Measurements from ENCODE around the gene KLF4.
"Not testable (repeated sequence)": the region's sequence is repeated elsewhere in the genome, so short reads cannot be mapped to it uniquely, and the experiment has no call there.

KLF4 gene

DNA sequence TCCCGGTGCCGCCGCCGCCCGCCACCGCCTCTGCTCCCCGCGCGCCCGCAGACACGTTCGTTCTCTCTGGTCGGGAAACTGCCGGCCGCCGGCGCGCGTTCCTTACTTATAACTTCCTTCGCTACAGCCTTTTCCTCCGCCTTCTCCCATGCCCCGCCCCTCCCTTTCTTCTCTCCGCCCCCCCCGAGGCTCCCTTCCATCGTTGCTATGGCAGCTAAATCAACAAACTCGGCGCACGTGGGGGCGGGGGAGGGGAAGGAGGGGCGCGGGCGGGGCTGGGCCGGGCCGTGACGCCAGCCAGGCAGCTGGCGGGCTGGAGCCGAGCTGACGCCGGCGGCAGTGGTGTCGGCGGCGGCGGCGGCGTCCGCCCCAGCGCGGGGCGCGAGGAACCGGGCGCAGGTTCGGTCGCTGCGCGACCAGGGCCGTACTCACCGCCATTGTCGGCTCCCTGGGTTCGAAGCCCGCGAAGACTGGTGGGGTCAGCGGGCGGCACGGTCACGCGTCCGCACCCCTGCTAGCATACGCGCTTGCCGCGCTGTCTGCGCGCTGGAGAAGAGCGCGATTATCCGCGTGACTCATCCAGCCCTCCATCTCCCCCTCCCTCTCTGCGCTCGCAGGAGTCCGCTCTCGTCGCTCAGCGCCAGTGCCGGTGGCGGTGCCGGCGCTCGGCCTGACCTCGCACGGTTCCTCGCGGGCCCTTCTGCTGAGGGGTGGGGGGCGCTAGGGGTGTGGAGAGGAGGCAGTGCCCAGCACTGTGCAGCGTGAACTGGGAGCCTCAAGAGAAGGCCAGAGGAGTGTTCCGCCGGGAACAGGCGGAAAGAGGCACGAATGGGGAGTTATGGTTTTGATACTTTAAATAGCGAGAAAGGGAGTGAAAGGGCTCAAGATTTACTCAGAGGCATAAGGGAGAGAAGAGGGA, at the start of gene KLF4:
Gene KLF4 (minus strand): TSS at position 83 of the 919 bp plus-strand sequence. CDS start 597 bp downstream, outside the sequence.
- DNase-seq (ENCODE audit: low read depth, low spot score), result peak; percentile 96

DNA sequence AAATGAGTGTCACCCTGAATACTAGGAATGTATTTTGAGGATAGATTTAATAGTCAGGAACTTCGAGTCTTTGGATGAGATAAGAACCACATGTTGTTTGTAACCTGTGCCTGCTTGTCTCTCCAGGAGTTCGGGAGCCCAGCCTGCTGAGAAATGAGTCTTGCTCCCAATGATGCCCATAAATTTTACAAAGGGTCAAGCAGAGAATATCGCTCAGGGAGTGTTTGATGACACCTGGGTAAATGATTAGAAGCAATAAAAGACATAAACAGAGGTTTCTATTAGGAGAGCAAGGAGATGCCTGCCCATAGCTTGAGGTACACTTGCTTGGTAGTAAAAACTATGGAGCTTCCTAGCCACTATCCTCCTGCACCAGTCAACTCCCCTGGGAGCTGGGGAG, 46.9 kb upstream of the KLF4 start:
- DNase-seq (ENCODE audit: low read depth, low spot score), result no peak

DNA sequence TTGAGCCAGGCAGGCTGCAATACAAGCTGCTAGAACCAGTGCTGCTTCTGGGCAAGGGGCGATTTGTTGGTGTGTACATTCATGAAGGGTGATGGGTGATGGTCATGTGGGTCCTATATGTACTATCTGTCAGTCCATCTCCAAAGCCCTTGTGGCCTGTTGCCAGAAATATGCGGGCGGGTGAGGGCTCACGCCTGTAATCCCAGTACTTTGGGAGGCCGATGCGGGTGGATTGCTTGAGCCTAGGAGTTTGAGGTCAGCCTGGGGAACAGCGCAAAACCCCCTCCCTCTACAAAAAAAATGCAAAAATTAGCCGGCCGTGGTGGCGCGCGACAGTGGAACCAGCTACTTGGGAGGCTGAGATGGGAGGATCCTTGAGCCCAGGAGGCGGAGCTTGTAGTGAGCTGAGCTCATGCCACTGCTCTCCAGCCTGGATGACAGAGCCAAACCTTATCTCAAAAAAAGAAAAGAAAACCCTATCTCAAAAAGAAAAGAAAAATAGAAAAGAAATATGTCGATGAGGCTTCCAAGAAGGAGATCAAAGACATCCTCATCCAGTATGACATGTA, 45.0 kb upstream of the KLF4 start:
- no peak for DNase-seq (ENCODE audit: low read depth, low spot score)

DNA sequence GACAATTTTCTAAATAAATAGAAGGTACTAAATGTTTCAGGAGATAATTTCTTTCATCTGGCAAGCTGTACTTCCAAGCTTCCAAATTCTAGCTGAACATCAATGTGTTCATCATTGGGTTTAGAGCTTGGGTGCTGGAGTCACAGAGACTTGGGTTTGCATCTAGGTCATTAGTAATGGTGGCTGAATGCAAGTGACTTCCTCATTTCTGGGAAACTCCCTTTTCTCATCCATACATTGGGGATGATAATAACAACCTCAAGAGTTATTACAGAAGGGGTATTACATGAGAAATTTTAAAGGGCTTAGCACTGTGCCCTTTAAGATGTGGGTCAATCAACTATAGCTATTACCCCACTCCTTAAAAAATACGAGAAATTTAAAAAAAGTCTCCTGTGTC, 41.1 kb upstream of the KLF4 start:
- no peak for DNase-seq (ENCODE audit: low read depth, low spot score)

DNA sequence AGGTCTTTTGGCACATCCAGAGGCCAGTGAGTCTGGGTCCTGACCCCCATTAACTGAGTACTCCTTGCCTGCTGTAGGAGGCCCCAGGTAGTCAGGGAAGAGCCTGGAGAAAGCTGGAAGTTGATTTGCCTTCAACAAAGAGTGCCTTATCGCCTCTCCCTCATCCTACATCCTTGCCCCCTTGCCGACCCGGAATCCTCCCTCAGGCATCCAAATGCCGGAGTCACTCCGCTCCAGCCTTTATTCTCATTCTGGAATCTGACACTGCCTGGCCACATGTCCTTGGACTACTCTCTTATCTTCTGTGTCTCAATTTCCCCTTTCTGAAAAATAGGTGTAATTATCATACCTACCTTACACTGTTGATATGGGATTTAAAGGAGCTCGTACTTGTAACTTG, 39.1 kb upstream of the KLF4 start:
- no peak for DNase-seq (ENCODE audit: low read depth, low spot score)

DNA sequence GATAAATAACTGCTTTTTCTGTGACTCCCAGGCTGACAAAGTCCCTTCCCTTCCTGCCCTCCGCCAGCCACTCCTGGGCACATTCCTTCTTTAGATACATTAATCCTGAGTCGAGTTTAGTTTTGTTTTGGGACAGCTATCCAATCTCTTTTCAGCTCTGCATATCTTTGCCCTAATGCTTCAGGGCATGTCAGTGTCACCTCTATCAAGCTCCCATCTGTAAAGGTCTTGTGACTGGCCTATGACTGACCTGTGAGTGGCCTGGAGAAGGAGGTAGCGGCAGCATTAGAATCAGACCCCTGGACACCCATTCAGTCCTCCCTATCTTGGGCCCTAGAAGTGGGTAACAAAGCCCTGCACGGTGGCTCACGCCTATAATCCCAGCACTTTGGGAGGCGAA, 34.0 kb upstream of the KLF4 start:
- no peak for DNase-seq (ENCODE audit: low read depth, low spot score)

DNA sequence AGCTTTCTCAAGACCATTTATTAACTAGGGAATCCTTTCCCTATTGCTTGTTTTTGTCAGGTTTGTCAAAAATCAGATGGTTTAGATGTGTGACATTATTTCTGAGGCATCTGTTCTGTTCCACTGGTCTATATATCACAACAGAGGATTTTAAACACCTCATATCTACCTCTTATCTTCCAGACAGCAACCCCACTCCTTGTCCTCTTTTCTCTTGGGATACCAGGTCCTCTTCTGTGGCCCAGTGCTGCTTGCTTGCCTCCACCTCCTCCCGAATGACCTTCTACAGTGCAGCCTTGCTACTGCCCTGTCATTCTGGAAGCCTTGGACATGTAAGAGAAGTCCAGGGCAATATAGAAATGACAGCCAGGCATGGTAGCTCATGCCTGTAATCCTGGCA, 30.6 kb upstream of the KLF4 start:
- no peak for DNase-seq (ENCODE audit: low read depth, low spot score)

DNA sequence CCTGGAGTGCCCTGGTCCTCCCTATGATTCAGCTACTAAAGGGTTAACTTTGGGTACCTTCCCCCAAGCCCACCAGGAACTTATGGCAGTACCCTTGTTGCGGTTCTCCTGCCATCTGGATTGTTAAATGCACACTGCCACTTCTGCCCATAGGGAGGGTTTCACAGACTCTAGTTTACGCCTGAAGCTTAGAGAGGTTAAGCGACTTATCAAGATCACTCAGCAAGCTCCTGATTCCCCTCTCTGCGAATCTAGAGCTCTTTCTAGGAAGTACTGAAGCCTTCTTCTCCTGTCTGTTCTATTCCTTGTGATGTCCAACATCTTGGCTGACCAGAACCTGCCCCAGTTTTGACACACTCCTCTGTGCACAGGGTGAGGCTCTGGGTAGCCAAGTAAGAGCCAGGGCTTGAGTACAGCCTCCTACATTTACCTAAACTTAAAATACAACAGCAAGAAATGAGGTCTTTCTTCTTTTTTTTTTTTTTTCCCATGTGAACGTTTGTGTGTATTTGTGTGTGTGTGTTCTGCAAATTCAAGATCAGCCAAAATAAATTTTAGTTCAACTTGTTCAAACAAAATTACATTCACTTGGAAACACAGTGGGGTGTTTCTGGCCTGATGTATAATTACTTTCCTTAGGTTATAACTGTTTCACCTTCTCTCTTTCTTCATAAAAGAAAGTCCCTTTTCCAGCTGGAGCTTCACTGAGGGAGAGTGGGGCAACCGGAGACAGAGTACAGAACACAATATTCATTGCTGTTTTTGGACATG, 28.7 kb upstream of the KLF4 start:
- DNase-seq (ENCODE audit: low read depth, low spot score), result no peak

DNA sequence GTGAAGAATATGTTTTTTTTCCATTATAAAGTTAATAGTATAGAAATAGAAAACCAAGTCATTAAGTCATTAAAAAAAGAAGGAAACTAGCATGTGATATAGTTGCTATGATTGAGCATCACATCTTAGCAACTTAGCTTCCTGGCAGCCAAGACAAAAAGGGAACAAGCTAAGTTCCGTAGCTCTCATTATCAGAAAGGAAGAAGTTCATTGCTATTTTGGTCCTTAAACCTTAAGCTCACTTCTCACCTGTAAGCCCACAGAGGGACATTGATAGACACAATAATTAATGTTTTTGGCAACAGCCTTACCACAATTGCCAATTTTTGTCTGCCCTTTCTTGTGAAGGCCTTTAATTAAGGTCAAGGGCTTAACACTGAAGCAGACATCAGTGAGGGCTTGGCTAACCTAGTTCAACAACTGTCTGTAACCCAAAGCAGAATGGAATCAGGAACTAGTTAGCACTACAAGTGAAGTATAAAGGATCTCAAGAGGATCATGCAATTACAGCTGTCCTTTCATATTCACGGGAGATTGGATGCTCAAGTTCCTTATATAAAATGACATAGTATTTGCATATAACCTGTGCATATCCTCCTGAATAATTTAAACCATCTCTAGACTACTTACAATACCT, 24.0 kb upstream of the KLF4 start:
- DNase-seq (ENCODE audit: low read depth, low spot score), result no peak

DNA sequence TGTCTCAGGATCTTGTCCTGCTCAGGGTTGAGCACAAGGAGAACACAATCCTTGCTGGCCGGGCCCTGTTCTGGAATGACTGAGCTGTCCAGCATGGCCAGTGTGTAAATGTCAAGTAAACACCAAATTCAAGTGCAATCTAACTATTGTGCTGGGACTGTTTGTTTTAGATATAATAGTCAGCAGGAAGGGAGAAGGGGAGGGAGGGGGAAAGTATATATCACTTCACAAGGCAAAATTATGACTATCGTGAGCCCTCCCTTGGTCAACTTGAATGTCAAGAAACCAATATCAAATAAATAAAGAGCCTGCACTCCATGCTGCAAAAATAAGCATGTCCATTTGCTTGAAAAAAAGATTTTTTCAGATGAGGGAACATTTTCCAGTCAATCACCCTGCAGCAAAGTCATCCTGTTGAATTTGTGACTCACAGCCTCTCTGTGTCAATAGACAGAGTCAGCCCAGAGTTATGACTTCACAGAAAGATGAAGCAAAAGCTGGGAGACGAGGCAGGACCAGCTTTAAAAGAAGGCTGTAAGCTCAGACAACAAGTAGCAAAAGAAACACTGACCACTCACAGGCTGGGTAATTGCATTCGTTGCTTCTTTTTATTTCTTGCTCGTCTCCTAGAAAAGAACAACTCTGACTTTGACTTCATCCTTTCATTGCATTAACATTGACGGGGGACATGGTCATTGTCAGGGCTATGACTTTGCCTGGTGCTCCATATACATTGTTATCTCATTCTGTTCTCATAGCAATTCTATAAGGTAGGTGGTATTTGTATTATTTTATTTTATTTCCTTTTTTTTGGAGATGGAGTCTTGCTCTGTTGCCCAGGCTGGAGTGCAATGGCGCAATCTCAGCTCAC, 15.3 kb upstream of the KLF4 start:
- DNase-seq (ENCODE audit: low read depth, low spot score), result peak; percentile 74

DNA sequence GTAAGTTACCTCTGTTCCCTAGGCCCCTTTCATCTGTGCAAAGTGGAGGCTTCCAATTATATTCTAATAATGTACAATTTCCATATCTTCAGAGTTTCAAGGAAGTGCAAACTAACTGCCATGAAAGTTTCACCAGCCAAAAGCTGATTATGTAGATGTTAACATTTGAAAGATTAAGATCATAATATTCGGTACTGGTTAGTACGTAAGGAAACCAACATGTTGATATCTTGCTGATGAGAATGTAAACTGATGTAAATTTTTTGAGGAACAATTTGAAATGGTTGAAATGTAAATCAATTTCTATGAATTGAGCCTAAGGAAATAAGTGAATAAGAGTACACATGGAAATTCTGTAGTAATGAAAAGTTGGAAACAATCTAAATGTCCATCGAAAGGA, 12.9 kb upstream of the KLF4 start:
- DNase-seq (ENCODE audit: low read depth, low spot score), result no peak

DNA sequence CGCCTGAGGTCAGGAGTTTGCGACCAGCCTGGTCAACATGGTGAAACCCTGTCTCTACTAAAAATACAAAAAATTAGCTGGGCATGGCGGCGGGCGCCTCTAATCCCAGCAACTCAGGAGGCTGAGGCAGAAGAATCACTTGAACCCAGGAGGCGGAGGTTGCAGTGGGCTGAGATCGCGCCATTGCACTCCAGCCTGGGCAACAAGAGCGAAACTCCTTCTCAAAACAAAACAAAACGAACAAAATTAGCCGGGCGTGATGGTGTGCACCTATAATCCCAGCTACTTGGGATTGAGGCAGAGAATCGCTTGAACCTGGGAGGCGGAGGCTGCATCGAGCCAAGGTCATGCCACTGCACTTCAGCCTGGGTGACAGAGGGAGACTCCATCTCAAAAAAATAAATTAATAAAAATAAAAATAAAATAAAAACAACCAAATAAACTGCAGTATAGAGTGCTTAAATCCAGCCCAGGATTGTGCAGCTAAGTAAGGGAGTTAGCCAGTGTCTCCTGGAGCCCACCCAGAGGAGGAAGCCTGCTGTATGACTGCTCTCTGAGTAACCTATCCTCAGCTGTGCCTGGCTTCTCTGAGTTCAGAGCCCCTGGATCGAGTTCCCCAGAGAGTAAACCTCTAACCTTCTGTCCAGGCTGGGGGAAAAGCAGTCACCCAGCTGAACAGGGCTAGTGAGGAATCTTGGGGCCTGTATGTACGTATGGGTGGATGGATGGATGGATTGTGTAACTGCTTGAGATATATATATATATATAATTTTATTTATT, 11.0 kb upstream of the KLF4 start:
- DNase-seq (ENCODE audit: low read depth, low spot score), result not testable (repeated sequence)

DNA sequence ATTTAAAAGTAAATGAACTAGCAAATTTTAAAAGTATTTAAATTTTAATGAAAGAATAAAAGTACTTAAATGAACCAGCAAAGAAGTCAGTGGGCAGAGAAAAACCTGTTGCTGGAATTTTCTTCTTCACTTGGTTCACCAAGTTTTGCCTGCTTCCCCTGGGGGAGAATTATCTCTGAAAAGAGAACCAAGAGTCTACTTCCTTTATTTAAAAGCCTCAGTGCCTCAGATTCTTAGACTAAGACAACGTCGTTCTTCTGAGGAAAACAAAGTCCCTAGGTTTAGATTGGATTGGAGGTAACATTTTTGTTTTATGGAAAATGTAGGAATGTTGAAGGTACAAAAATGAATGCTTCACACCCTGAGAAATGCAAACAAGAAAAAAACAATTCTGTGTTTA, 7.4 kb upstream of the KLF4 start:
- no peak for DNase-seq (ENCODE audit: low read depth, low spot score)

DNA sequence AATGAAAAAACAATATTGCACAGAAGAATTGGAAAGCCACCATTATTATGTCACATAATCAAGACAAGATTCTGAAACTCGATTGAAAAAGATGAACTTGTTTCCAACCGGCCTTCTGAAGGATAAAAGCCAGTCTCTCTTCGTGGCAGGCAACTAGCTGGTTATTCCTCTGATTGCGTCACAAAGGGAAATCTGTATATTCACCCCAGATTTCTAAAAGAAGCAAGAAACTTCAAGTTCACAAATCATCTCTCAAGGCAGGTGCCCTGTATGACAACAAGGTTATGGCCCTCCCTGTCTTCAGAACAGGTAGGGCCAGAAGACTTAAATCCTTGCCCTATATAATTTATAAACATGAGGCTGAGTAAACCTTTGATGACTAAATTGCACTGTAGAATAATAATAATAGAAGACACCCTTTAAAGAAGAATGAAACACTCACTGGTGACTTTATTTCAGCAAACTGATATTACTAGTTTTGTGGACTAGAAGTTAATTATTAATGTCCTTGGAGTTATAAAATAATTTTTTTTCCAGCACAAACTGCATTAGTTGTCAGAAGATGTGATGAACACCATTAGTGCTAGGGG, 2.9 kb upstream of the KLF4 start:
- DNase-seq (ENCODE audit: low read depth, low spot score), result no peak

DNA sequence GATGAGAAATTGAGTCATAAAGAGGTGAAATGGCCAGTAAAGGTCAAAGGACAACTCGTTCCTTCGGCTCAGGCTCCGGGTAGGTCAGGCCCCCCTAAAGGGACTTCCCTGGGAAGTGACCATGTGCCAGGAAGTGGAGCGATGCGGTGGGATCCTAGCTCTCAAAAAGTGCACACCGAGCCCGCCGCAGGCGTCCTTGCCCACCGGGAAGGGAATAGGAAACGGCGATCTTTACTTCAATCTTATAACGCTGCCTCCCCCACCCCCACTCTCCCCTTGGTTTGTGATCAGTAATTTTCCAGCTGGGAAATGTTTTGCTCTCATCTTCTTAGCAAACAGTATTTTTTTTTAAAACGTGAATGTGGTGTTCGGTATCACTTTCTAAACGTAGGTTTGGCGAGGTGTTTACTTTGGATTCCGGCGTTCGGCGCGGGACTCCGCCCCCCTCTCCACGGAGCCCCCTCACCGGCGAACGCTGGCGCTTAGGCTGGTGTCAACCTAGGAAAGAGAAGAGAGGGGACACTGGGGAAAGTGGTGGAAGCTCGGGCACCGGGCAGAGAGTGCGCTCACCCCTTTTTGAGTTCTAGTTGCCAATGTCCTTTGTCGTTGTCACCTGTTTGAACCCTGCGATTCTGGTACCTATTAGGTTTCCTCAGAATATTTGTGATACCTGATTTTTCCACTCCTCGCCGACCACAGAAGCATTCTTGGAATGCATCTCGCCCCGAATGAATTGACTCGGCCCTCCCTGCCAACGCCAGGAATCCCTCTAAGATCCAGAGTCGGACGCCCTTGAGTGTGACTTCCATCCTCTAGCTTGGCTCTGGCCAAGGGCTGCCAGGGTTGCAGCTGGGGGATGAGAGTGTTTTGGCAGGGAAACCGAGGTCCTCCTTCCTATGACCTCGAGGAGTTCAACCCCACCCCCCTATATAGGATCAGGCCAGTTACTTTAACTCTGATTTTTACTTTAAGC, 1.8 kb upstream of the KLF4 start:
- peak; percentile 59 for DNase-seq (ENCODE audit: low read depth, low spot score)

DNA sequence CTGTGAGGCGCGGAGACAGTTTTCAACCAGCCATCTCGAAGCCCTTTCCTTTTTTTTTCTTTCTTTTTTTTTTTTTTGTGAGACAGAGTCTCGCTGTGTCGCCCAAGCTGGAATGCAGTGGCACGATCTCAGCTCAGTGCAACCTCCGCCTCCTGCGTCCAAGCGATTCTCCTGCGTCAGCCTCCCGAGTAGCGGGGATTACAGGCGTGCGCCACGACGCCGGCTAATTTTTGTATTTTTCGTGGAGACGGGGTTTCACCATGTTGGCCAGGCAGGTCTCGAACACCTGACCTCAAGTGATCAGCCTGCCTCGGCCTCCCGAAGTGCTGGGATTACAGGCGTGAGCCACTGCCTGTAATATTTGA, 1.0 kb upstream of the KLF4 start:
- DNase-seq (ENCODE audit: low read depth, low spot score), result not testable (repeated sequence)

DNA sequence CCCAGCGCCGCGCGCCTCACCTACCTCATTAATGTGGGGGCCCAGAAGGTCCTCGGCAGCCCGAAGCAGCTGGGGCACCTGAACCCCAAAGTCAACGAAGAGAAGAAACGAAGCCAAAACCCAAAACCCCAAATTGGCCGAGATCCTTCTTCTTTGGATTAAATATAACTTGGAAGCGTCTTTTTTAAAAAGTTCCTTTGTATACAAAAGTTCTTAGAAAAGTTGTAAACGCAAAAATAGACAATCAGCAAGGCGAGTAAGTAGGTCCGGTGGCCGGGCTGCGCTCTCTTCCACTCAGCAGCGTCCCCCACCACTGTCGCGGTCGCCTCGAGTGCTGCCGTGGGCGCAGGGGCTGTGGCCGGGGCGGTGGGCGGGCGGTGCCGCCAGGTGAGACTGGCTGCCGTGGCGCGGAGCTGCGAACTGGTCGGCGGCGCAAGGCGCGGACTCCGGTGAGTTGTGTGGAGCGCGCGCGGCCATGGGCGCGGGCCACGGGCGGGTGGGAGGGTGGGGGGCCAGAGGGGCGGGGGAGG, 360 bp downstream of the KLF4 start:
- peak; percentile 57 for DNase-seq (ENCODE audit: low read depth, low spot score)

DNA sequence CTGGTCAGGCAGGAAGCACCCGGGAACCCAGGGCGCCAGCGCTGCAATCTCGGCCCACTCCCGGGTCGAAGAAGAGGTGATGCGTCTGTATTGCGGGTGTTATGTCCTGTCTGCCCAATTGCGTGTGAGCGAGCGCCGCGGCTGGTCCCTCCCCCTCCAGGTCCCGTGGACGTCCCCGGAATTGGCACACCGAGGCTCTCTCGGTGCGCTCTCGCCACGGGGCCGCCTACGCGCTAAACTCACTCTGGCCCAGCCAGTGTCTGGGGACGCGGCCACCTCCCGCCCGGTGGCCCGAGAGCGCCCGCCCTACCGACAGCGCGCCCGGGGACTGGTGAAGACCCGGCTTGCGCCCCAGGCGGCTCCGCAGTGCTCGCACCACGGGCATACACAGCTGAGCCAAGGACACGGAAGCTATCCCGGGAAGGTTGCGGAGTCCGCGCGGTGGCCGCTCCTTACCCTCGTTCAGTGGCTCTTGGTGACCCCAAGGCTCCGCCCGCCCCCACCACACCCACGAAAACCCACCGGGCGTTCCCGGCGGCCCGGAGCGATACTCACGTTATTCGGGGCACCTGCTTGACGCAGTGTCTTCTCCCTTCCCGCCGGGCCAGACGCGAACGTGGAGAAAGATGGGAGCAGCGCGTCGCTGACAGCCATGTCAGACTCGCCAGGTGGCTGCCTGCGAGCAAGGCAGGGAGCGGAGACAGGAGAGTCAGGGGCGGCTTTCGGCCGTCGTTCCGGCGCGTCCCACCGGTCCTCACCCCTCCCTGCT, 1.0 kb downstream of the KLF4 start:
- DNase-seq (ENCODE audit: low read depth, low spot score), result peak; percentile 43

Data from astrocyte of the hippocampus (primary cell).